SK-N-MC (cell line): ENCODE measurements around the gene C1S.

Experiments used
- EZH2 ChIP-seq: fragments of 200-600 bp; sonication (generic); IDR thresholded peaks from one replicate; pipeline ENCODE4 v1.6.1; 2017; ENCODE audit warnings: antibody characterized with exemption
- FOXP2 ChIP-seq: optimal IDR thresholded peaks from 2 replicates; pipeline ENCODE3; 2011; ENCODE audit warnings: mild to moderate bottlenecking, moderate library complexity; ENCODE audit not compliant: insufficient read depth; ENCODE audit errors: extremely low read length, control extremely low read depth
- POLR2AphosphoS5 ChIP-seq: IDR thresholded peaks from 2 replicates; pipeline ENCODE4 v1.6.1; 2012; ENCODE audit warnings: mild to moderate bottlenecking, low read depth, low read length, borderline replicate concordance

GRCh38 chr12:7108003-7108795 is 47.7 kb downstream of the C1S start:
- TF ChIP-seq POLR2AphosphoS5, result no peak
- TF ChIP-seq EZH2, result no peak
- TF ChIP-seq FOXP2, result no peak
